Measurements from ENCODE around the gene DPY19L1.
A peak's percentile ranks its signal among the peaks of the same experiment; 100 is the strongest.
"Not testable (repeated sequence)": the region's sequence is repeated elsewhere in the genome, so short reads cannot be mapped to it uniquely, and the experiment has no call there.

Gene DPY19L1

GRCh38 chr7:34984140-34984539, 53.1 kb downstream of the DPY19L1 start:
- not testable (repeated sequence) for DNase-seq

GRCh38 chr7:34982371-34983019, 54.8 kb downstream of the DPY19L1 start:
- no peak for DNase-seq

GRCh38 chr7:34979124-34979523, 58.2 kb downstream of the DPY19L1 start:
- DNase-seq, result not testable (repeated sequence)

GRCh38 chr7:34973400-34973760, 63.9 kb downstream of the DPY19L1 start:
- DNase-seq, result no peak

GRCh38 chr7:34972739-34973399, 64.4 kb downstream of the DPY19L1 start:
- DNase-seq, result not testable (repeated sequence)

- DNase-seq, result not testable (repeated sequence)
Measured at GRCh38 chr7:34967818-34968217, 69.5 kb downstream of the DPY19L1 start.

- not testable (repeated sequence) for DNase-seq
Measured at GRCh38 chr7:34966504-34966903, 70.8 kb downstream of the DPY19L1 start.

- DNase-seq, result no peak
Measured at GRCh38 chr7:34958021-34958420, 79.3 kb downstream of the DPY19L1 start.

GRCh38 chr7:34952822-34953221, 84.5 kb downstream of the DPY19L1 start:
- no peak for DNase-seq

GRCh38 chr7:34949361-34949760, 87.9 kb downstream of the DPY19L1 start:
- DNase-seq, result no peak

- DNase-seq, result not testable (repeated sequence)
Measured at GRCh38 chr7:34947427-34947826, 89.9 kb downstream of the DPY19L1 start.

- DNase-seq, result no peak
Measured at GRCh38 chr7:34946486-34946885, 90.8 kb downstream of the DPY19L1 start.

GRCh38 chr7:34945894-34946477, 91.3 kb downstream of the DPY19L1 start:
- not testable (repeated sequence) for DNase-seq

GRCh38 chr7:34939175-34939574, 98.1 kb downstream of the DPY19L1 start:
- no peak for DNase-seq

- DNase-seq, result not testable (repeated sequence)
Measured at GRCh38 chr7:34935735-34936165, 101.5 kb downstream of the DPY19L1 start.

- no peak for DNase-seq
Measured at GRCh38 chr7:34931739-34932138, 105.5 kb downstream of the DPY19L1 start.

- DNase-seq, result not testable (repeated sequence)
Measured at GRCh38 chr7:34929783-34930182, 107.5 kb downstream of the DPY19L1 start.

GRCh38 chr7:34928560-34928959, 108.7 kb downstream of the DPY19L1 start:
- no peak for DNase-seq

GRCh38 chr7:34928052-34928451, 109.2 kb downstream of the DPY19L1 start:
- DNase-seq, result peak; percentile 75

- DNase-seq, result not testable (repeated sequence)
Measured at GRCh38 chr7:34920470-34920869, 116.8 kb downstream of the DPY19L1 start.

- not testable (repeated sequence) for DNase-seq
Measured at GRCh38 chr7:34919038-34919437, 118.2 kb downstream of the DPY19L1 start.

GRCh38 chr7:34918198-34918861, 119.0 kb downstream of the DPY19L1 start:
- not testable (repeated sequence) for DNase-seq

- DNase-seq, result not testable (repeated sequence)
Measured at GRCh38 chr7:34917515-34917914, 119.8 kb downstream of the DPY19L1 start.

- DNase-seq, result no peak
Measured at GRCh38 chr7:34916267-34916666, 121.0 kb downstream of the DPY19L1 start.
